Epithelial cell of proximal tubule (primary cell): ENCODE measurements around the gene CHL1. TPM values are rescaled to one million over a fixed set of nuclear protein-coding genes. Genes with fewer than 3 reads are reported as not detected.

ENCODE experiments used
- DNase-seq: peaks from one replicate; pipeline ENCODE4 v3.0.0-alpha.2; 2011; ENCODE audit warnings: low read depth
- H3K4me3 ChIP-seq: 2 replicates; pipeline ENCODE4 v1.5.1; 2011; ENCODE audit warnings: low read depth, mild to moderate bottlenecking, low read length
- total RNA-seq: library from RNA; depleted of rRNA; stranded (reverse); fragments of >200 nt; gene quantifications from 2 replicates; pipeline ENCODE4 v1.2.3, GENCODE V29; 2015
- TF ChIP-seq, protein P1 (sequence below): conservative IDR thresholded peaks from 2 replicates; pipeline ENCODE4 v1.5.1; 2012; ENCODE audit warnings: low read depth, mild to moderate bottlenecking, low read length

The CHL1 gene
- total RNA-seq, 1 donor from 2014 or later, result 0.17 TPM

DNA sequence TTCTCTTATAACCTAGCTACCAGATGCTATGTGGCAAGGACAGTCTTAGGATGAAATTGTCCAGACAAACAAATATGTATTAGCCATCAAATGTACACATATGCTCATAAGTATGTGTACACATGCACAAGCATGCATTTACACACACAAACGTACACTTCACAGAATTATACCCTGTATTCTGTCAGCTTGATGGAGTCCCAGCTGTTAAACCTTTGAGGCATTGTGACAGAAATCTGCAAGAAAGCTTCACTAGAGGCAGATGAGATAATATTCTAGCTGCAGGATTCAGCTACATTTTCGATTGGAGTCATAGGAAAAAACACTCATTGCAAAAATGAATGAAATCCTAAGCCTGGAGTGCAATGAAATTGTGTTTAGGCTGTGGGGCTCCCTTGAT lies 110.6 kb downstream of the CHL1 start:
- DNase-seq, result no peak
- no peak overlapping the region for H3K4me3 ChIP-seq
- TF ChIP-seq, protein P1, sequence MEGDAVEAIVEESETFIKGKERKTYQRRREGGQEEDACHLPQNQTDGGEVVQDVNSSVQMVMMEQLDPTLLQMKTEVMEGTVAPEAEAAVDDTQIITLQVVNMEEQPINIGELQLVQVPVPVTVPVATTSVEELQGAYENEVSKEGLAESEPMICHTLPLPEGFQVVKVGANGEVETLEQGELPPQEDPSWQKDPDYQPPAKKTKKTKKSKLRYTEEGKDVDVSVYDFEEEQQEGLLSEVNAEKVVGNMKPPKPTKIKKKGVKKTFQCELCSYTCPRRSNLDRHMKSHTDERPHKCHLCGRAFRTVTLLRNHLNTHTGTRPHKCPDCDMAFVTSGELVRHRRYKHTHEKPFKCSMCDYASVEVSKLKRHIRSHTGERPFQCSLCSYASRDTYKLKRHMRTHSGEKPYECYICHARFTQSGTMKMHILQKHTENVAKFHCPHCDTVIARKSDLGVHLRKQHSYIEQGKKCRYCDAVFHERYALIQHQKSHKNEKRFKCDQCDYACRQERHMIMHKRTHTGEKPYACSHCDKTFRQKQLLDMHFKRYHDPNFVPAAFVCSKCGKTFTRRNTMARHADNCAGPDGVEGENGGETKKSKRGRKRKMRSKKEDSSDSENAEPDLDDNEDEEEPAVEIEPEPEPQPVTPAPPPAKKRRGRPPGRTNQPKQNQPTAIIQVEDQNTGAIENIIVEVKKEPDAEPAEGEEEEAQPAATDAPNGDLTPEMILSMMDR, result no peak

DNA sequence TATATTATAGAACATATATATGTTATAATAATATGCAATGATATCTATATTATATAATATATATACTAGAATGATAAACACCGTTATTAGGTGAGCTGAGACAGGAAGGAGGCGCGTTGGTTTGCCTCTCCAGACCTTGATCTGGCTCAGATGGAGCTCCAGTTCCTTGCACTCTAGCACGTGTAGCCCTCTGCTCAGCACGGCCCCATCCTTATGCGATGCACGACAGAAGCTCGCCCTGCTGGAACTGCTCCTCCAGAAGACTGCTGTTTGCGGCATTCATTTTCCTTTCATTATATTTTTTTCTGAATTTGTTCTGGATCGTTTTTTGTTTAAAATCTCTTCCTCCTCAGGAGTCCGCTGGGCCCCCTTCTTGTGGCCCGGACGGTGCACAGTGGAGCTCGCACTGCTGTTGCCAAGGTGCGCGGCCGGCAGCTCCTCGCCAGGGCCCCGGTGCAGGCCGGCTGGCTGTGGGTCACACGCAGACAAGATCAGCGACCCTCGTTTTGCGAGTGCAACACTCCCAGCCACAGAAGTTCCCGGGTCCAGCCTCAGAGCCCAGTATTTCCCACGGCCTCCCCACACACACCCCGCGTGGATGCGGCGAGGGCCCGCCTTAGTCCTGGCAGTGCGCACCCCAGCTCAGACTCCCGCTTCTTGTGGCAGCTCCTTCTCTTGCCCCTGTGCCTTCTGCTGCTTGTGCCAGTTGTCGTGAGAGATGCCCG lies 112.2 kb downstream of the CHL1 start:
- TF ChIP-seq, protein P1, result no peak
- no peak overlapping the region for H3K4me3 ChIP-seq
- DNase-seq, result no peak

DNA sequence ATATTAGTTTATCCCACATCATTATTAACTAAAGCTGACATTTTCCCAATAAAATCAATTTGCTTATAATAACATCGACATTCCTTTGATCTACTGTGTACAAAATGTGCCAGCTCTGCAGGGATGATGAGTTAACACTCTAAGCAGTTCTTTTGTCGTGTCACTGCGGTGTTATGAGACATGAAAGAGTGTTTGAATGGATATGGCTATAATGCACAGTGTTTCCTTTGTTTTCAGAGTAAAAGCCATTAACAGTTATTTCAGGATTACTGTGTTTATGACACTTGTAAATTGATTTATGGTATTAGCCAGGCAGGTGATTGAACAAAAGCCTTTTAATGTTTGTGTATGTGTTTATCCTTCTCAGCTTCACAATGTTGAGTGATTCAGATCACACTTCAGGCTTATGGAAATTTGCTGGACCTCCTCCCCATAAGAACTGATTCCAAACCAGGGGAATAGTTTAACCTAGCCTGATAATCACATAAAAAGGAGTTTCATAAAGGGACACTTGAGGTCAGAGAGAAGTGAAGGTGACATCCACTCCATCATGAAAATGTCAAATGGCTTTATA lies 115.7 kb downstream of the CHL1 start:
- no peak for DNase-seq
- H3K4me3 ChIP-seq, result no peak overlapping the region
- TF ChIP-seq, protein P1, result no peak

DNA sequence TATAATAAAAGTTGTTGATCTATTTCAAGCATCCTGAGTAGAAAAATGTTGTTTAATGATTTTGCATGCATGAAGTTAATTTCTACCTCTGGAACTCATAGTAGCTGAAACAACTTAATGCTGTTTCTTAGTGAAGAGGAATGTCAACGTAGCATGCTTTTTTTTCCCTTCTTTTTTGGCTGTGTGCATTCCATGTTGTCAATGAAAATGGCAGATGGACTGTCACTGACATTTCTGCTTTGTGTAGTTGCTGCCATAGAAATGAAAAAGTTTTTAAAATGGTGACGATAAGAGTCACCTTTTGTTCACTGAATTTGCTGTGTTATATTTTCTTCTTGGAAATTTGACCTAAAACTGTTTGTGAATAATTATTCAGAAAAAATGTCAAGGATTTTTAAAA lies 116.3 kb downstream of the CHL1 start:
- no peak overlapping the region for H3K4me3 ChIP-seq
- no peak for DNase-seq
- TF ChIP-seq, protein P1, result no peak

DNA sequence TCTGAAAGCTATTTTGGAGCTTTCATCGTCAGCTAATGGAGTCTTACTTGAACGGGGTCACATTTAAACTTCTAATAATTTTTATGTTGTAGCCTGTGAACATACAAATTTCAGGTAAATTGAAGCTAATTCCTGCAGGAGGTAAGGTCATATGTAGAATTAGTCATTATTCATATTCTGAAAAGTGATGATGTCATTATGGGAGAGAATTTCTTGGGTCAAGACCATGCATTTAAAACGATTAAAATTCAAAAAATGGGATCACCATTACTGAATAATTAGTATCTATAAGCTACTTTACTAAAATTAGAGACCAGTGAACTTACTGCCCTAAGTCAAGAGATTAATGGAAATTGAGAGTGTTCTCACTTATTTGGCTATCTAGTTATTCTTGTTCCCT lies 120.4 kb downstream of the CHL1 start:
- no peak overlapping the region for H3K4me3 ChIP-seq
- TF ChIP-seq, protein P1, result no peak
- DNase-seq, result no peak

DNA sequence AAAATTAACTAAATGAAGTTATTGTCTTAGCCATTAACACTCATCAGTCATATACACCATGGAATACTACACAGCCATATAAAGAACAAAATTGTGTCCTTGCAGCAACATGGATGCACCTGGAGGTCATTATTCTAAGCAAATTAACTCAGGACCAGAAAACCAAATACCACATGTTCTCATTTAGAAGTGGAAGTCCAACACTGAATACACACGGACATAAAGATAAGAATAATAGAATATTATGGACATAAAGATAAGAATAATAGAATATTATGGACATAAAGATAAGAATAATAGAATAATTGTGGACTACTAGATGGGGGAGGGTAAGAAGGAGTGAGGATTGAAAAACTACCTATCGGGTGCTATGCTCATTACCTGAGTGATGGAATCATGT lies 122.3 kb downstream of the CHL1 start:
- H3K4me3 ChIP-seq, result no peak overlapping the region
- TF ChIP-seq, protein P1, result no peak
- no peak for DNase-seq

DNA sequence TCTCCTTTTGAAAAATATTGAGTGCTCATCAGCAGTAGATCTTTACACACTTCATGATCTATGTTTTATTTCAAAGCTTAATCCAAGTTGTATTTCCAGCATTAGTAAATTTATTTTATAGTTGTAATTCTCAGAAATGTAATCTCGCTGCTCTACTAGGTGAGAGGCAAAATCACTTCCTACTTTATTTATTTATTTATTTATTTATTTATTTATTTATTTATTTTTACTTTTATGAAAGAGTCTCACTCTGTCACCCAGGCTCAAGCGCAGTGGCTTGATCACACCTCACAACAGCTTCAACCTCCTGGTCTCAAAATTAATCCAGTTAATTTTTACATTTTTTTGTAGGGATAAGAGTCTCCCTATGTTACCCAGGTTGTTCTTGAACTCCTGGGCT lies 127.9 kb downstream of the CHL1 start:
- no peak overlapping the region for H3K4me3 ChIP-seq
- no peak for DNase-seq
- TF ChIP-seq, protein P1, result no peak
